NOMO-1 treated with DMSO at 0.1 percent for 48 hours (cell line): ENCODE data around the gene SP7.
"Not testable (repeated sequence)": the region's sequence is repeated elsewhere in the genome, so short reads cannot be mapped to it uniquely, and the experiment has no call there.

Experiments
- DNase-seq: peaks from one replicate; lab custom pipeline; 2025; ENCODE audit not compliant: unreplicated experiment; lab: John Stamatoyannopoulos, UW

The SP7 gene

DNA sequence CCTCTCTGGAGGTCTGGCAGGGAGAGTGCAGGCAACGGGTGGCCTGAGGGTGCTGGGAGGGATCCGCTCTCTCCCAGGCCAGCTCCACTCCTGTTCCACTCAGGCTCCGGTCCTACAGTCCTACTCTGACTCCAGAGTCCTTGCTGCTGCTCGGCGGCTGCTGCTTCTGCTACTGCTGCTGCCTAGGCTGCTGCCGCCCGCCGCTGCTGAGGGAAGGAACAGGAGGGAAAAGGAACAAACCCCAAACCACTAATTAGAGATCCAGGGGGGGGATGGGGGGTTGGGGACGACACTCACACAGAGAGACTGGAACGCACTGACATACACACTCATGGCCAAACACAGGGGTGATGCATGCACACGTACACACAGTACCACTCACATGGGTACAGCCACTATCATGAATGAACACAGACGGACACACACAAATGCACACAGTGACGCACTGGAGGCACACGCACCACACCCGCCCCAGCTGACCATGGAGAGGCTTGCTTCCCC, at the start of gene SP7:
TSS of gene SP7 (minus strand) at position 174 of the 501 bp plus-strand sequence. CDS start 708 bp downstream, outside the sequence.
- DNase-seq, result peak; percentile 56

GRCh38 chr12:53383258-53383657, 47.1 kb upstream of the SP7 start:
- no peak for DNase-seq

- DNase-seq, result peak; percentile 64
These were observed 45.8 kb upstream of the SP7 start for GRCh38 chr12:53381731-53382630.

GRCh38 chr12:53380794-53381730, 44.9 kb upstream of the SP7 start:
- DNase-seq, result peak; percentile 75

- peak; percentile 90 for DNase-seq
These were observed 44.1 kb upstream of the SP7 start, which contains the start of gene SP1 for GRCh38 chr12:53380104-53380793. SP1 (plus strand) TSS chr12:53380176; CDS start chr12:53380292, 116 bp downstream.

DNA sequence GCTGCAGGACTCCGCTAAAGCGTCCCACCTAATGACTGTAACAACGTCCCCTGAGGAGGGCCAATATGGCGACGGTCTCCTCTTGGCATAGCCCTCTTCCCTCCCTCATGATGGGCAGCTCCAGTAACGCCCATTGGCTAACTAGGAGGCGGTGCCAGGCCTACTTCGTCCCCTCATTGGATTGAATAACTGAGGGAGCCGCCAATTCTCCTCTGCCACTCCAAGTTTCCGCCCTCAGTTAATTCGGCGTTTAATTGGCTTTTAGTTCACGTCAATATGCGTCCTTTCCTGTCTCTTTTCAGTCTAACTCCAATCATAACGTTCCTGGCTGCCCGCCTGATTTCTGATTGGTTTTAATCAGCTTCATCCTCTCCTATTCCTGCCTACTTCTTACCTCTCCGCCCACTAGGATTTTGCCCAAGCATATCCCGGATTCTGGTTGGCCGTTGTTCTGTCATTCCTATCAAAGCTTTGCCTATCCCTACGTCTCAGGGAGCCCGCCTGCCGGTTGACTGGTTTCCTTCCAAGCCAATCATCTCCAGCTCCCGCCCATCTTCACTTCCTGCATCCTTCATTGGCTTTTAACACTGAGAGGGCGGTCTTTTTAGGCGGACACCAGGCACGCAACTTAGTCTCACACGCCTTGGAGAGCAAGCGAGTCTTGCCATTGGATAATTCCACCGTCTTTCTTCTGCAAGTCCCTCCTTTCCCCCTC, 43.4 kb upstream of the SP7 start:
- peak; percentile 100 for DNase-seq

DNA sequence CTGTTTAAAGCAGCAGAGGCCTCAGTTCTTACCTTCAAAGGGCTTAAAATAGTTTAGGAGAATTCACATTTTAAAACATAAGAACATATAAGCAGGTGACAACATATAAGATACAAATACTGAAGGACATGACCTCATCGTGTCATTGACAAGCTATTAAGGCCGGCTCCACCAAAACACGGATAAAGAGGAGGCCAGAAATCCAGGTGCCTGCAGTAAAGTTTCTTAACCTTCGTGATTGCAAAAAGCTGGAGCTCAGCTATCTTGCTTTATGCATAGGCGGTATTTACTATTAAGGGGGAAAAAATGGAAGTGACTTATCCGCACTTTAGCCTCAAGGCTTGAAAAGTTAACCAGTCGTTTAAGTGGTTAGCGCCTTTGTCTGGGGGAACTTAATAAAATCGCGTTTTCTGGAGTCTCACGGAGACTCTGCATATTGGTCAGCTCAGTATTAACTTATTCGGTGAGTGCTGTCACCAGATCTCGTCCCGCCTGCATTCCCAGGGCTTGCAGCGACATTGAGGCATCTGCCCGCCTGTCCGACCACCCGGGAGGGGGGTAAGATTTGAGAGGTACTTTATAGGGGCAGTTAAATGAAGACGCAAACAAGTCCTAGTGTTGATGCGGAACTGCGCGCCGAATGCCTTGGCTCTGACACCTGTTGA, 42.7 kb upstream of the SP7 start:
- peak; percentile 55 for DNase-seq

DNA sequence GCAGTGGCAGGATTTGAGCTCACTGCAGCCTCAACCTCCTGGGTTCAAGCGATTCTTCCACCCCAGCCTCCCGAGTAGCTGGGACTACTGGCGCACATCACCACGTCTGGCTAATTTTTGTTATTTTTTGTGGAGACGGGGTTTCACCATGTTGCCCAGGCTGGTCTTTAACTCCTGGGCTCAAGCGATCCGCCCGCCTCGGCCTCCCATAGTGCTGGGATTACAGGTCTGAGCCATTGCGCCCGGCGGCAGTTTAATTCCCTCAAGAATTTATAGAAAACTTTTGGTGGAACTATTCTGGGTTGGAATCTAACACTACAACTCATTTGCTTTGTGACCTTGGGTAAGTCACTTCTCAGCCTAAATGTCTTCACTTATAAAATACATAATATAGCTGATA, 42.1 kb upstream of the SP7 start:
- no peak for DNase-seq

DNA sequence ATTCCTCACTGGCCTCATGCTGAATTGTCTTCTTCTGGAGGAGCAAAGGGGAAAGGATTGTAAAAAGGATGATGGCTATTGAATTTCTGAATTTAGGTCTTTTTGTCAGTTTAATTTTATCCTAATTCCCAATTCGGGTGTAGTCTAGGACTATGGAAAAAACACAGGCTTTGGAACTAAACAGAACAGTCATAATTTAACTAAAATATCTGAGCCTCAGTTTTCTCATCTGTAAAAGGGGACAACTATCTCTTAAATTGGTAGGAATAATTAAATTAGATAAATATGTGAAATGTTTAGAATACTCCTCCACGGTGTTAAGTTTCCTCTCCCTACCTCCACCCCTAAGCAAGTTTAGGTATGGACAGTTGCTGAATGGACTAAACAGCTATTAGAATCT, 40.6 kb upstream of the SP7 start:
- no peak for DNase-seq

- DNase-seq, result not testable (repeated sequence)
These were observed 38.1 kb upstream of the SP7 start for GRCh38 chr12:53374277-53374676.

DNA sequence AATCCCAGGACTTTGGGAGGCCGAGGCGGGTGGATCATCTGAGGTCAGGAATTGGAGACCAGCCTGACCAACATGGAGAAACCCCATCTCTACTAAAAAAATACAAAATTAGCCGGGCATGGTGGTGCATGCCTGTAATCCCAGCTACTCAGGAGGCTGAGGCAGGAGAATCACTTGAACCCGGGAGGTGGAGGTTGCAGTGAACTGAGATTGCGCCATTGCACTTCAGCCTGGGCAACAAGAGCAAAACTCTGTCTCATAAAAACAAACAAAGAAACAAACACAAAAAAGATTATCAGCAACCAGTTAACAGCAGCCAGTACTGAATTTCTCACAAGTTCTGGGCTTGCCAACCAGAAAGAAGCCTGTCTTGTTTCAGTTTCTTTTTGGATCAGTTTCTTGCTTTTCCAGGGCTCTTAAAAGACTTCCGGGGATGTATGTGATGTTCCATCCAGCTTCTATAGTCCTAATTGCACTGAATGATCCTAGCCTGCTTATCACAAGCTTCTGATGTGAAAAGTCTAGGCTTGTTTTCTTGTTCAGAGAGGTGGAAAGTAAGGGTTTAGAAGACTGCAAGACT, 37.5 kb upstream of the SP7 start:
- DNase-seq, result not testable (repeated sequence)

- no peak for DNase-seq
These were observed 29.2 kb upstream of the SP7 start for GRCh38 chr12:53365245-53365904.

- not testable (repeated sequence) for DNase-seq
These were observed 25.5 kb upstream of the SP7 start for GRCh38 chr12:53361638-53362037.

DNA sequence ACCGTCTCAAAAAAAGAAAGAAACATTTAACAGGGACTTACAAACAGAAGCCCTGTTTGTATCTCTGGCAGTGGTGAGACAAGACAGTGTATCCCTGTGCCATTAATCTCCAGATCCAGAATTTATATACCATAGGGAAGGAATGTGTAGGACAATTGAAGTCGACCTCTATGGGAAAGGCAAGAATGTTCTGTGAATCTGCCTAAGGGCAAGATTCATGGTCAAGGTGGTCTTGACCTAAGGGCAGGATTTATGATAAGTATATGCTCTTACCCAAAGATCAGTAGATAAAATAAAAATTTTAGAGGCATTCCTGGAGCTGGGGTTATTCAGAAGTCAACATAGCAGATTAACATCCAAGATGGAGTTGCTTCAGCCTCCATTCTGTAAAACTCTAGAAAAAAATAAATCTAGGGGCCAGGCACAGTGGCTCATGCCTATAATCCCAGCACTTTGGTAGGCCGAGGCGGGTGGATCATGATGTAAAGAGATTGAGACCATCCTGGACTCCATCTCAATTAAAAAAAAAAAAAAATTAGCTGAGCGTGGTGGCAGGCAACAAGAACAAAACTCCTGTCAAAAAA, 22.8 kb upstream of the SP7 start:
- DNase-seq, result no peak

GRCh38 chr12:53355121-53355520, 19.0 kb upstream of the SP7 start:
- no peak for DNase-seq

- DNase-seq, result no peak
These were observed 17.1 kb upstream of the SP7 start for GRCh38 chr12:53353257-53353655.

- peak; percentile 91 for DNase-seq
These were observed 16.4 kb upstream of the SP7 start for GRCh38 chr12:53352331-53353256.
